NCI-H510A treated with DMSO at 0.1 percent for 48 hours (cell line): ENCODE measurements around the gene RUSF1.
"Not testable (repeated sequence)": the region's sequence is repeated elsewhere in the genome, so short reads cannot be mapped to it uniquely, and the experiment has no call there.

Source experiments
- DNase-seq: peaks from one replicate; lab custom pipeline; 2025; lab: John Stamatoyannopoulos, UW

RUSF1 gene

DNA sequence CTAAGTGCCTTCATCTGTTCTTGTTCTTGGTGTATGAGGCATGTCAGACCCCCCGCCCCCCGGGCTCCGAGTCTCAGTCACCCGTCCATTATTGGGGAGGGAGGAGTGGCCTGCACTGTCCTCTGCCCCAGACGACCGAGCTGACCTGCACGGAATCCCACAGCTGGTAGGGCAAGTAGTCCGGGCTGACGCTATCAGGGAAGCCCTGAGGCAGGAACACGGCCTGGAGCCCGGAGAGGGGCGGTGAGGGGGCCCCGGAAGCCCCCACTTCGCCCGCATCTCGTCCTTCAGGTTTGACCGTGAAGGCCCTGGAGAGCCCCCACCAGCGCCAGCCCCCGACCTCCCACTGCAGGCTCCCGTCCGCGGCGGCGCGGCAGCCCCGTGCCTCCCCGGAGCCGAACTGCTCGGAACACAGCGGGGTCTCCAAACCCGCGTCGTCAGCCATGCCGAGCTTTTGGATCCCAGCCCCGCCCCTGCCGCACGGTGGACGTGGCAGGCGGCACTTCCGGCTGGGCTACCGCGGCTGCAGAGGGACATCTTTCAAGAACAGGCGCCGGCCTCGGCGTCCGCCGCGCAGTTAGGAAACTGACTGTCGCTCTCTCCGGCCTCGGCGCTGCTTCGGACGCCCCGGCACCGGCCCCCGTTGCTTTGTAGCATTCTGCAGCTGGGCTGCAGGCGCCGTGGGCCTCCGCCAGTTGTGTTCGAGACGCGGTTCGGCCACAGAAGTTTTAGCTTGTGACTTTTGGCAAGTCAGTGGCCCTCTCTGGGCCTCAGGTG lies at the start of gene RUSF1:
Gene RUSF1, minus strand, starts transcription at position 463 of the 777 bp plus-strand sequence. Its CDS starts 18 bp downstream, at position 445.
- DNase-seq: peak; percentile 83

DNA sequence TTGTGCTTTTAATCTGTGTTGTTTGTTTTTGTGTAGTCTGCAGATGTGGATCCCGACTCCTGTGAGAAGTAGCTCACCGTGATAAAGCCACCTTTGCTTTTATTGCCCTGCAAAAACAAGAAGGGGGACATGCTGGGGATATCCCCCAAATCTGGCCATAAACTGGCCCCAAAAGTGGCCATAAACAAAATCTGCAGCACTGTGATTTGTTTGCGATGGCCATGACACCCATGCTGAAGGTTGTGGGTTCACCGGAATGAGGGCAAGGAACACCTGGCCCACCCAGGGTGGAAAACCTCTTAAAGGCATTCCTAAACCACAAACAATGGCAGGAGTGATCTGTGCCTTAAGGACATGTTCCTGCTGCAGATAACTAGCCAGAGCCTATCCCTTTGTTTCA lies 34.6 kb upstream of the RUSF1 start:
- no peak for DNase-seq

DNA sequence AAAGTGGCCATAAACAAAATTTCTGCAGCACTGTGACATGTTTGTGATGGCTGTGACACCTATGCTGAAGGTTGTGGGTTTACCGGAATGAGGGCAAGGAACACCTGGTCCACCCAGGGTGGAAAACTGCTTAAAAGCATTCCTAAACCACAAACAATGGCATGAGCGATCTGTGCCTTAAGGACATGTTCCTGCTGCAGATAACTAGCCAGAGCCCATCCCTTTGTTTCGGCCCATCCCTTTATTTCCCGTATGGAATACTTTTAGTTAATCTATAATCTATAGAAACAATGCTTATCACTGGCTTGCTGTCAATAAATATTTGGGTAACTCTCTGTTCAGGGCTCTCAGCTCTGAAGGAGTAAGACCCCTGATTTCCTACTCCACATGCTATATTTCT lies 31.6 kb upstream of the RUSF1 start:
- not testable (repeated sequence) for DNase-seq

DNA sequence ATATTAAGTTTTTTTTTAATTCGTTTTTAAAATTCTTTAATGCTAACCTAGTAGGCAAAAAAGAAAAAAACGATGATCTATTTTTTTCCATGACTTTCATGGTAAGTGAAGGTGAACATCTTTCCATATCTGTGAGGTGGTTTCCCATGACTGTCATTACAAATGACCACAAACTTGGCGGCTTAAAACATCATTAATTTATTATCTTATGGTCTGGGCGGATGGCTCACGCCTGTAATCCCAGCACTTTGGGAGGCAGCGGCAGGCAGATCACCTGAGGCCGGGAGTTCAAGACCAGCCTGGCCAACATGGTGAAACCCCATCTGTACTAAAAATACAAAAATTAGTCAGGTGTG lies 30.0 kb upstream of the RUSF1 start:
- not testable (repeated sequence) for DNase-seq

DNA sequence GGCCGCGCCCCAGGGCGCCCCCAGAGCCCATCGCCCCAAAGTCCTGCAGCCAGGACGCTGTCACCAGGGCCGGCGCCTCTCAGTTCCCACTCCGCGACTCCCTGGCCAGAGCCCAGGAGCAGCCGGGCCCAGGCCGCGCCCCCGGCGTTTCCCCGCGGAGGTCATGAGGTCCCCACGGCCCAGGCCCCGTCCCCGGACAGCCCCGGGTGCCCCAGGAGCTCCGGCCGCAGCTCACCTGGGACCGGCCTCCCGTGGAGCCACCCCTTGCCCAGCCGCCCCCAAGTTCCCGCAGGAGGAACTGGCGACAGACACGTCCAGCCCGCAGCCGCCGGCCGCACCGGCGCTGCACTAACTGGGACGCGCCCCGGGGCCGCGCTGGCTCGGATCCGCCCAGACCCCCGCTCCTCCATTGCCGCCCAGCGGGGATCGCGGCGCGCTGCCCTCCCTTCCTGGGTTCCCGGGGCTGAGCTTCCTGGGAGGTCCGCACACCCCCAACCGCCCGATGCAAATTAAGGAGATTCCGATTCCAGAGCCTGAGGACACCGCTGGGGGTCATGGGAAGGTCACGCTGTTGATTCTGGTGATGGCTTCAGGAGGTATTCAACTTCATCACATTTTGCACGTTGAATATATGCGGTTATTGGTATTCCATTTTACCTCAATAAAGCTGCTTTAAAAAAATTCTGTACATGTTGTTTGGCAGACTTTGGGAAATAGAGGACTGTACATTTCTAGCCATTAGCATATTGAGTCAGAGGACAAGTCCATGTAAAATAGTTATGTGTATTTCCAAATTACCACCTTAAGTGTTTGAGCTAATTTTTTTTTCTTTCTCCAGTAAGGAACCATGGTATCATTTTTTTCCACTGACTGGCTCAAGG lies 29.4 kb upstream of the RUSF1 start:
- no peak for DNase-seq

DNA sequence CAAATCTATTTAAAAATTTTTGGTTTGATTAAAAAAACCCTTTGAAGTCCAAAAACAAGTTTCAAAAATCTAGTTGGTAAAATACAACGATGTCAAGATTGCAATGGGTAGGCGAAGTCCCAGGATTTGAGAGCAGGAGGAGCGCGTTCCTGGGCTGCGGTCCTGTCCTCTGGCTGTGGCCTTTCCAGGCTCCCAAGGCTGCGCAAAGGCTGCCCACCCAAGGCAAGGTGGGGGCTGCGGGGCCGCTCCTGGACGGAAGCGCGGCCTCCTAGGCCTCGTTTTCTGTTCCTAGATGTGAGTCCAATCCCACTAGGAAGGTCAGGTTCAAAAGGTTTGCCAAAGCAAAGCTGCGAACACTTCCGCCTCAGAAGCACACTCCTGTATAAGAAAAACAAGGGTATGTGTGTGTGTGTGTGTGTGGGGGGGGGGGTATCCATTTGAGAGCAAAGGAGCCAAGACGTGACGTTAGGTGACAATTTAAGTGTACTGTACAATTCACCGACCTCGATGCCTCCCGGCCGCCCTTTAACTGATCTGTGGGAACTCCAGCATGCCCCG lies 28.7 kb upstream of the RUSF1 start:
- no peak for DNase-seq

DNA sequence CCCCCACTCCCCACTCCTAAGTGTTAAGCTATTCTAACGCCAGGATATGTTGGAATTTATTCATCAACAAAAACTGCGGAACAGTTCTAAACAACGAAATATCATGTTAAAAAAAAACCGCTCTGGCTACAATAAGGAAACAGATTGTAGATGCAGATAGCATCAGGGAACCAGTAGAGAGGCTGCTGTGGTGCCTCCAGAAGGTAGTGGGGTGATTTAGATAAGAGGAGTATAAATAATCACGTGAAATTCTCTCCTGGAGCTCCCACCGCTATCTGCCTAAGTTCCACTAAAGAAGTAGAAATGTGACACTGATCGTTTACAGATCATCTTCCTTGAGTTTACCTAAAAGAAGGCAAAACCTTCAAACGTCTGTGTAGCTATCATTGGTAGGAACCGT lies 27.5 kb upstream of the RUSF1 start:
- DNase-seq: no peak

DNA sequence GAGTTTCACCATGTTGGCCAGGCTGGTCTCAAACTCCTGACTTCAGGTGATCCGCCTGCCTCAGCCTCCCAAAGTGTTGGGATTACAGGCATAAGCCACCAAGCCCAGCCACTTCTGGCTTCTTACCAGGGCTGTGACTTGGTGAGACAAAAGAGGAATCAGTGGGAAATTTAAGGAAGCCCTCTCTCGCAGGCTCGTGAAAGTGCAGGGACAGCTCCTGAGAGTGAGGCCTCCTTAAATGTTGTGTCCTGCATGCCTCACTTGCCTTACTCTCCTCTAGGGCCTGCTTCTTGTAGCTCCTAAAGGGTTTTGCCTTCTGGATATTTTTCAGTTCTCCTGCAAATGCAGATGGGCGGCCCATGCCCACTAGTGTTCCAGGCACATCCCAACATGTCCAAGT lies 24.7 kb upstream of the RUSF1 start:
- DNase-seq: no peak

DNA sequence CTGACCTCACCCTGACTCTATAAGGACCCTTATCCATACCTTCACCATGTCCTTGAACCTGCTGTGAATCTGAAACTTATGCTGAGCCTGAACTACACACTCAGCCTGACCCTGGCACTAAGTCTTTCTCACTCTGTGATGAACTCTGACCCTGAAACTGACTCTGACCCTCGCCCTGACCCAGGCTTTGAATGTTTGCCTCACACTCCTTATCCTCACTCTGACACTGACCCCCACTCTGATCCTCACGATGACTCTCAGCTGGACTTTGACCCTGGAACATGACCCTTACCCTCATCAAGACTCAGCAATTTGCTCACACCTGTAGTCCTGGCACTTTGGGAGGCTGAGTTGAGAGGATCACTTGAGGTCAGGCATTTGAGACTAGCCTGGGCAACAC lies 23.9 kb upstream of the RUSF1 start:
- no peak for DNase-seq

DNA sequence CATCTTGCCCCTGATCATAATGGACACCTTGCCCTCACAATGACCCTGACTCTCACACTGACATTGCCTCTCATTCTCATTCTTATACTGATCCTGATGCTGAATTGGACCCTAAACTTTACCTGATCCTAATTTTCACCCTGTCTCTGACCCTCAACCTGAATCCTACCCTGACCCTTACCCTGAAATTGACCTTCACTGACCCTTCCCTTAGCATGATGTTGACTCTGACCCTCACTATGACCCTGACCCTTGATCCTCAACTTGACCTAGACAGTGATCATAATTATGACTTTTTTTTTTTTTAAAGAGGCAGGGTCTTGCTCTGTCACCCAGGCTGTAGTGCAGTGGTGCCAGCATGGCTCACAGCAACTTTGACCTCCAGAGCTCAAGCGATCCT lies 22.9 kb upstream of the RUSF1 start:
- no peak for DNase-seq

DNA sequence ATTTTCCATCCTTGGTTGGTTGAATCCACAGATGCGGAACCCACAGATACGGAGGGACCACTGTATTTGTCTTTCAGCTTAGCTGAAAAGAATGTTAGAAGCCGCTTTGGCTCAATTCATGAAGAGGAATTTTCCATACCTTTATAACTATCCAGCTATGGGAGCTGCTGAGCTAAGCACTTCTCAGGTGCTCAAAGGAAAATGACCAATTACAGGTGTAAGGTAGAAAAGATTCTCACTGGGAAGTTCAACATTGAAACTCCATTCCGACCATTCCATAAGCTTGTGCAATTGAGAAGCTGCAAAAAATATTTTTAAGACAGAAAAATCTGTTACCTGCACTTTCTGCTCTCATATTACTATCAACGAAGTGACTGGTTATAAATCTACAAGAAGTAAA lies 22.2 kb upstream of the RUSF1 start:
- no peak for DNase-seq

DNA sequence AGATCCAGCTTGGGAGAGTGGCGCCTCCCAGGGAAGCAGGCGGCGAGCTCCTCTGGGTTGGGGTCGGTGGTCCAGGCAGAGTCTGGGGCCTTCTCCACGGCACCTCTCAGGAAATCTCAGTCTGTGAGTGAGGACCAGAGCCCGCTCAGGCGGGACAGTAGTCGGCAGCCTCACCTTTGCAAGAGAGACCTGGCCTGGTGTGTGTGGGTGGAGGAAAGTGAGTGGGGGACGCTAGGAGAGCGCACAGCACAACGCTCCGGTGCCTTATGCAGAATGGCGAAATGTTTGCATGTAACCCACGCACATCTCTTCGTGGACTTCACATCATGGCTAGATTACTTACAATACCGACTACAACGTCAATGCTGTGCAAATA lies 21.7 kb upstream of the RUSF1 start:
- no peak for DNase-seq

DNA sequence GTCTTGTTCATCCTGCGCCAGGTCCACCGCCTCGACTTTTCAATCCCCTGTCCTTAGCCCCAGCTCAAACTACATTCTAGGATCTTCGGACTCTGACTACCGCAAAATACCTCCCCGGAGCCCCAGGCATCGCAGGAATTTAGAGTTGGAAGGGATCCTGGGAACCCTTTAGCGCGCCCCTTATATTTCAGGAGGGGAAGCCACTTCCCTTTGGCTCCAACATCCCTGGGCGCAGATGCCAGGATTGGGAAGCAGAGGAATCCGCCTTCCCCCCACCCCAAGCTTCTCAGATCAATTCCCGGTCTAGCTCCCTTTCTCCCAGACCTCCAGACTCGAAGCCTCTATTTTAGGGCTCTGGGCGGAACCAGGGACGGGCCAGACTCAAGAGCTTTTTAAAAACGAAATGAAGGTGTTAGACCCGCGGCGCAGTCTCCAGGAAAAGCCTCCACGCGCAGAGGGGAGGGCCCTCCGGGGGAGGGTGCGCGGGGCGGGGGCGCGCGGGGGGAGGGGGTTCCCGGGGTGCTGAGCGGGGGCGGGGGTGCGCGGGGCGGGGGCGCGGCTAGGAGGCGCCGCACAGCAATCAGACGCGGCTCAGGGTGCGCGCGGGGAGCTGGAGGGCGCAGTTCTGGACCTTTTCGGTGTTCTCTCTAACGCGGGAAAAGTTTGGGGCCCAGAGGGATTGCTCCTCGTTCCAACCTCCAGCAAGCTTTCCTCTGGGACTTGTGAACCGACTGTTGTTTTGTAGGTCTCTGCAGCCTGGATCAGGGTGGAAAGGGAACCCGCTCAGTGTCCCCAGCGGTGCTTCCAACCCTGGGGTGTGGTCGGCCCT lies 21.1 kb upstream of the RUSF1 start:
- no peak for DNase-seq

DNA sequence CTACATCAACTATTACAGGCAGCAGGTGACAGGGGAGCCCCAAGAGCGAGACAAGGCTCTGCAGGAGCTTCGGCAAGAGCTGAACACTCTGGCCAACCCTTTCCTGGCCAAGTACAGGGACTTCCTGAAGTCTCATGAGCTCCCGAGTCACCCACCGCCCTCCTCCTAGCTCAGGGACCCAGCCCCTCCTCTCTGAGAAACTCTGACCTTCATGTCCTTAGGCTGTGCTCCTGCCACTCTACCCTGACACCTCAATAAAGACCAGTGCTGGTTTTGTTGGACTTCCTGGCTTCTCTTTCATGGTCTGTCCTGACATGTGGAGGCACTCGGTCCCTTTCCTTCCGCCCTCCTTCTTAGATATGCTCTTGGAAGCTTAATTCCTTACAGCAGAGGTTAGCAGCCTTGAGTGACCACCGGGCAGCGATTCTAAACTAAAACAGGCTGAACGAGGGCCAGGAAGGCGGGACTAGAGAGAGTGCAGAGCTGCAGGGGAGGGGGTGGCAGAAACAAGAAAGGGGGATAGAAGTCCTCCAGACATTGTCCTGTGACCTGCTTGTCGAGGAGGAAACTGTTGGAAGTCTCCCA lies 20.4 kb upstream of the RUSF1 start:
- no peak for DNase-seq

DNA sequence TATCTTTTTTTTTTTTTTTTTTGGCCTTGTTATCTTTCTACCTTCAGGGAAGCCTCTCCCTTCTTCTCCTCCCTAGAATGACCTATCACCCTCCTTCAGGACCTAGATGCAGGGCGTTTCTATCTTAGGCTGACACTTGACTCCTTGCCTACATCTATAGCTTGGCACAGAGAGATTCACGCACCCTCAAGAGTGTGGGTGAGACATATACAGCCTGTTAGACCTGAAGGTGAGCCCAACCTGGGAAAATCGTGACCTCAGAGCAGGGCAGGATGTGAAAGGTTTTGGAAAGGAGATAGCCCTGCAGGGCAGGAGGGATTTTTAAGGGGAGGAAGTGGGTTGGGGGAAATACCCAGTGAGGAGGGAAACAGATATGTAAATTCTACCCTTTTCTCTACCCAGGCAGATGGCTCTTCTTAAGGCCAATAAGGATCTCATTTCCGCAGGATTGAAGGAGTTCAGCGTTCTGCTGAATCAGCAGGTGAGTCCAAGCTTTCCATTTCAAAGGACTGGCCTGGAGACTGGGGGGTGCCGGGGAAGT lies 19.6 kb upstream of the RUSF1 start, which contains the start of gene AHSP:
Gene AHSP, plus strand, starts transcription at position 167 of the 541 bp plus-strand sequence. Its CDS starts 240 bp downstream, at position 407.
- DNase-seq: no peak

DNA sequence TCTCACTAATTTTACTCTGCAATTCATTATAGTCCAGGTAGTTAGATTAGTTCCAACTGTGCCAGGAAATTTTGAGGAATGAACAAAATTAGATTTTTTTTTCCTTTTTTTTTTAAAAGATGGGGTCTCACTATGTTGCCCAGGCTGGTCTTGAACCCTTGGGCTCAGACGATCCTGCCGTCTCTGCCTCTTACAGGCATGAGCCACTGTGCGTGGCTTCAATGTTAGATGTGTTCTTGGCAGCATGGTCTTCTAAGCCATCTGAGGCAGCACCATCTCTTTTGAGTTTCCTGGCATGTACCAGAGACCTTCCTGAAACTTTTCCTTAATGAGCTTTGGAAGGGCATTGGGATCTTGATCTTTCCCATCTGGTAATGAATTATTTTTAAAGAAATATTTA lies 16.9 kb upstream of the RUSF1 start:
- DNase-seq: no peak

DNA sequence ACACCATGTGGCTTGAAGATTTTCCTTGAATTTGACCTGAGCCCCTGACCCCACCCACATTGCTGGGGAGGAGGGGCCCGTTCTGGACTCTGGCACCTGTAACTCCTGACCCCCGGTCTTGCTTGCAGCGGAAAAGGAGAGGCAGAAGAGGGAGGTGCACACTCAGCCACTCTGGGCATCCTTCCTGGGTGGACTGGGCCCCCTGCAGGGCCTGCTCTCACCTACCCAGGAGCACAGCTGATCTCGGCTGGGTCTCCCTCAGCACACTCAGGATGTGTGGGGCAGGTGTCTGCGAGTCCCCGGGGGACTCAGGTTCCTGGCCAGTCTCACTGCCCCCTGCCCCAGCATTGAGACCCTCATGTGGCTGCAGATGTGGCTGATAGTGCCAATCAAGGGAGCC lies 15.6 kb upstream of the RUSF1 start:
- not testable (repeated sequence) for DNase-seq

DNA sequence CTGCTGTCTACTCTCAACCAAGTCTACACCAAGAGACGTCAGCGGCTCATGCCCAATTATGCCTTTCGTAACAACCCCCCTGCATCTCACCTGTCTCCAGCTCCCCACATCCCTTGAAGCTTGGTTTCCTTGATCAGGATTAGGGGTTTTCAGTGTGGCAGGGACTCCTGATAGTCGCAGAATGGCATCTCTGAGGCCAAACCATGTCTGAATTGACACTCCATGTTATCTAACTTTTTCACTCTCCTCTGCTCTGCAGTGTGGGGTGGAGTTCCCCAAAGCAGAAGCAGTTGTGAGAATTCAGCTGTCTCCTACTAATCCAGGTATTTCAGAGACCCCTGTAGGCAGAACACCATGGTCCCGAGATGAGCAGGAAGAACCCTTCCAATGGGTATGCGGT lies 13.9 kb upstream of the RUSF1 start:
- no peak for DNase-seq

DNA sequence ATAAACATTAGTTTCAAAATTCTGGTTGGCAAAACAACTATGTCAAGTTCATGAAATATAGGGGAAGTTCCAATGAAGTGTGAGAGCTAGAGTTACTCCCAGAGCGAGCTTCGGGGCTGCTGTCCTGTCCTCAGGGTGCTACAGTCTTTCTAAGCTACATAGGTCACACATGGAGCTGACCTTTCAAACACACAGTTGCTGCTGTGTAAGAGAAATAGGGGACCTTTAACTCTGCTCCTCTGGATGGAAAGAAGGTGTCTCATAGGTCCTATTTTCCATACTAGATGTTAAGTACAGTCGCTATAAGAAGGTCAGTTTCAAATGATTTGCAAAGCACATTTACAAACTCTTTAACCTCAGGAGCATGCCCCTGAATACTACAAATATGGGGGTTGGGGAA lies 13.2 kb upstream of the RUSF1 start:
- DNase-seq: no peak

DNA sequence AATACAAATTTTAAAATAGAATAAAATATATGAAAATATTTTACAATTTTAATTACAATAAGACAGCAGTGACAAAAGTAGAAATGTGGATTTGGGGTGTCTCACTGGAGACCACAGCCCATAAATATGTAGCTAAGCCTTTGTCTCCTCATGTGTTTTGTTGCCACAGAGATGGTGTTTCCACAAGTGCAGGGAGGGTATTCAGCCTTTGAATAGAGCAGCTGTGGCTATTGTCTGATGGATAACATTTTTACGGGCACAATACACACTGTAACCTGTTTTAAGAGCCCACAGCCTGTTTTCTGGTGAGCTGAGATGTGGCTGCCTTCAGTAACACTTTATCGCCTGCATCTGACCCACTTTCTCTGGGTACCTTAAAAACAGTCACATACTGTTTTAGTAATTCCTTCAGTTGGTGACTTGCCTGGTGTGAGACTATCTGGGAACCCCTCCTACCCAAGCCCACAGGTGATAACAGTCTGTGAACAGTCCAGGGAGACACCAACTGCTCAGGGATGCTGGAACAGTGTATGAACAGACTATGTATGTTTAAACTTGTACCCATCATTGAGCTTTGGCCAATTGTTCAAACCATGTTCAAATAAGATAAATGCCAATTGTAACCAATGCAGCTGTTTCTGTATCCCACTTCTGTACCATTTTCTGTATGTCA lies 11.7 kb upstream of the RUSF1 start:
- no peak for DNase-seq
